Measurements from ENCODE around the gene LTBP2. TPM values are rescaled to one million over a fixed set of nuclear protein-coding genes. Genes with fewer than 3 reads are reported as not detected.

The LTBP2 gene
- total and polyA plus RNA-seq, 2 experiments from 2014 or later = 7.6 to 8.6 TPM

- Histone ChIP-seq H3K9me2 (replicated peaks; ENCODE audit: insufficient read depth) (no peaks in the 10 kb centered on the region), H3K4me3 (no peak overlapping the region), H3K9me3 (ENCODE audit: low read depth) (no peaks in the 10 kb centered on the region), H3K4me1 (ENCODE audit: insufficient read depth) (no peaks in the 10 kb centered on the region), H3K27me3 (no peaks in the 10 kb centered on the region), H3K4me2 (no peak overlapping the region), H3K79me2 (no peaks in the 10 kb centered on the region), H3K36me3 (replicated peaks; ENCODE audit: insufficient read depth, low read depth) (no peaks in the 10 kb centered on the region), H2AFZ (no peak overlapping the region), H3K27ac (no peak overlapping the region), H4K20me1 (ENCODE audit: insufficient read depth, poor library complexity, severe bottlenecking) (no peaks in the 10 kb centered on the region)
- no peak for DNase-seq (ENCODE audit: low spot score)
- WGBS (ENCODE audit: low lambda C conversion rate, missing lambda C conversion rate) = 96% methylated on average over 7 of the region's 7 CpGs
- TF ChIP-seq CTCF (IDR thresholded peaks at IDR 0.05; ENCODE audit: poor library complexity) (no peak), EZH2phosphoT487 (IDR thresholded peaks at IDR 0.05; ENCODE audit: low read depth, severe bottlenecking, unreplicated experiment) (no peak), EZH2 (IDR thresholded peaks at IDR 0.05; ENCODE audit: borderline replicate concordance) (no peak)
These were observed 89.3 kb downstream of the LTBP2 start for GRCh38 chr14:74522740-74523139.

GRCh38 chr14:74521756-74522155 is 90.3 kb downstream of the LTBP2 start:
- 95% methylated on average over 10 of the region's 10 CpGs for WGBS (ENCODE audit: low lambda C conversion rate, missing lambda C conversion rate)
- Histone ChIP-seq H4K20me1 (ENCODE audit: insufficient read depth, poor library complexity, severe bottlenecking) (no peaks in the 10 kb centered on the region), H3K27ac (no peak overlapping the region), H3K79me2 (no peaks in the 10 kb centered on the region), H3K9me2 (replicated peaks; ENCODE audit: insufficient read depth) (no peaks in the 10 kb centered on the region), H3K4me3 (no peak overlapping the region), H2AFZ (no peak overlapping the region), H3K36me3 (replicated peaks; ENCODE audit: insufficient read depth, low read depth) (no peaks in the 10 kb centered on the region), H3K4me2 (no peak overlapping the region), H3K9me3 (ENCODE audit: low read depth) (no peaks in the 10 kb centered on the region), H3K27me3 (no peaks in the 10 kb centered on the region), H3K4me1 (ENCODE audit: insufficient read depth) (no peaks in the 10 kb centered on the region)
- no peak for DNase-seq (ENCODE audit: low spot score)
- TF ChIP-seq EZH2phosphoT487 (IDR thresholded peaks at IDR 0.05; ENCODE audit: low read depth, severe bottlenecking, unreplicated experiment) = no peak
- no peak for TF ChIP-seq EZH2 (IDR thresholded peaks at IDR 0.05; ENCODE audit: borderline replicate concordance)
- TF ChIP-seq CTCF (IDR thresholded peaks at IDR 0.05; ENCODE audit: poor library complexity) = no peak

GRCh38 chr14:74519316-74520074 is 92.5 kb downstream of the LTBP2 start:
- no peak for DNase-seq (ENCODE audit: low spot score)
- H3K4me3 ChIP-seq = no peak overlapping the region
- H3K4me2 ChIP-seq = no peak overlapping the region
- H3K4me1 ChIP-seq (ENCODE audit: insufficient read depth) = peaks cover 2% of the 10 kb centered on the region
- no peaks in the 10 kb centered on the region for H3K27me3 ChIP-seq
- no peak for TF ChIP-seq EZH2 (IDR thresholded peaks at IDR 0.05; ENCODE audit: borderline replicate concordance)
- no peak for TF ChIP-seq CTCF (IDR thresholded peaks at IDR 0.05; ENCODE audit: poor library complexity)
- TF ChIP-seq EZH2phosphoT487 (IDR thresholded peaks at IDR 0.05; ENCODE audit: low read depth, severe bottlenecking, unreplicated experiment) = no peak
- H3K36me3 ChIP-seq (replicated peaks; ENCODE audit: insufficient read depth, low read depth) = no peaks in the 10 kb centered on the region
- H3K79me2 ChIP-seq = no peaks in the 10 kb centered on the region
- H2AFZ ChIP-seq = no peak overlapping the region
- H3K9me2 ChIP-seq (replicated peaks; ENCODE audit: insufficient read depth) = no peaks in the 10 kb centered on the region
- no peaks in the 10 kb centered on the region for H3K9me3 ChIP-seq (ENCODE audit: low read depth)
- 90% methylated on average over 6 of the region's 6 CpGs for WGBS (ENCODE audit: low lambda C conversion rate, missing lambda C conversion rate)
- H4K20me1 ChIP-seq (ENCODE audit: insufficient read depth, poor library complexity, severe bottlenecking) = no peaks in the 10 kb centered on the region
- no peak overlapping the region for H3K27ac ChIP-seq

Data from hepatocyte (in vitro differentiated cells).